HG03469 (cell line): ENCODE results near the gene ABTB2.

Source experiments
- ATAC-seq: cut with Tn5 transposase; IDR thresholded peaks from one replicate; pipeline ENCODE4 v1.9.1; 2021; ENCODE audit warnings: mild to moderate bottlenecking, moderate library complexity, moderate number of reproducible peaks; ENCODE audit not compliant: unreplicated experiment

ABTB2 gene

DNA sequence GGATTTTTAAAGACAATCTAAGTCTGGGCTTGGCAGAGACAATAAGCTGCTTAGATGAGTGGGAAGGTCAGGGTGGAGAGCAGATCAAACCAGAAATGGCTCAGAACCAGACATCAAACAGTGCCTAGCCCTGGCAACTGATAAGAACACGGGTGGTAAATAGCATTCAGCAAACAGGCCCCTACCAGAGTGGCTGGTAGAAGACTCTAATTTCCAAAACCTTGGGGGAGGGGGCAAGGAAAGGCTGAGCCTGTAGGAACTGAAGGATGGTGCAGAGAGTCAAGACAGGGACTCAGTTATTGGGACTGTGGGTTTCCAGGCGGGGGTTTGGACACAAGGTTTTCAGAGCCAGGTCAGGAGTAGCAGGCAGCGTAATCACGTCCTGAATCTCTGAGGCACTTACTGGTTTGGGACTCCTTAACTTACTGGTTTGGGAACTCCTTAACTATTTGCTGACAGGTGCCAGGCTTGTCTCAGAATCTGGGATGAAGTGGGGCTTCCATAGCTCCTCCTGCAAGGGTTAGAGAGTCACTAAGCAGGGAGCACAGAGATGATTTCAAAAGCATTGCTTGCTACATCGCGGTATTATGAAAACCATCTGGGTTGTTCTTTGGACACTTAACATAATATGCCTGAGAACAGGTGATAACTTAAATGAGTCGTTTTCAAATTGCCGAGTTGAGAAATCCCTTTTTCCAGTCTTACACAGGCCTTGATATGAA is 5.7 kb upstream of the ABTB2 start:
- ATAC-seq: no peak

- ATAC-seq: no peak
Observed at GRCh38 chr11:34360046-34360445, 2.2 kb upstream of the ABTB2 start.

DNA sequence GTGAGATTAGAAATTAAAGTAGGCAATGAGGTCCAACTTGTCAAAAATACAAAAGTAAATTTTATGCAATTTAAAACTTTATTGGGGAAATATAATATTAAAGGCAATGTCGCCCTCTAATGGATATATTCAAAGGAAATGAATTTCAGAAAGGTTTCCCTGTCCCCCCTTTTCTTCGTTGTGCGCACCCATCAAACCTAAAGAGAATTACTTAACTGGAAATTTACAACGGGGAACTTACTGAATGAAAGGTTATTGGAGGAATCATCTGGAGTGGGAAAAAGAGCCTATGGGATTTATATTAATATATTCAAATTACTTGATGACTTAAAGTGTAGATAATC is 1.7 kb upstream of the ABTB2 start:
- no peak for ATAC-seq

DNA sequence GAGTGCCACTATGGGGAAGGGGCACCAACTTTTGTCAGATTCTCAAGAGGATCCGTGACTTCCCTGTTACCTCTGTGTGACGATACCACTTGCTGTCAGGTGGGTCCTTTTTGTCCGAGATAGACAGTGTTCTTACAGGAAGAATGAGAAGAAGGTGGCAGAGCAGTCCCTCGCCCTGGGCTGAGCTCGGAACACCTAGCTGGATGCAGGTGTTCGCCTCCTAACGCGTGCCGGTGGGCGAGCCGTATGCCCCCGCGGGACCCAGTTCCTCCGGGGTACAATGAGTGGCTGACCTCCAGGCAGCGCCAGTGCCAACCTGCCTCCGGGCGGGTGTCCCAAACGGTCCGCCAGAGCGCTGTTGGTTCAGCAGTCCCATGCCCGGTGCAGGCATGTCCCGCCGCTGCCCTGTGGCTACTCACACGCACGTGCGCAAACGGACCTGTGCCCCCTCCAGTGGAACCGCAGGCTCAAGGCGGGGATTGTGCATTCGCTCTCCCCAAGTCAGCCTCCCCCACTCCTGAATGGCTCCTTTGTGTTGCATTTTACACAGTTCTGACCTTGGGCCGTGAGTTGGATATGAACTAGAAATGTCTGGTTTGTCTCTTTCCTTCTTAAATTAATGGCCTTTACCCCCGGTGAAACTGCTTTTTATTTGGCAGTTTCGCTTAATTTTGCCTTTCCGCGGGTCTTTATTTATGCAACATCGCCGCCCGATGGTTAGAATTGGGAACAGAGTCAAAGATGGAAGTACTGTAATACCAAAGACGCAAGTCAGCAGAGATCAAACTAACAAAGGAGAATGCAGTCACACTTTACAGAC is 1.1 kb upstream of the ABTB2 start:
- ATAC-seq: no peak

DNA sequence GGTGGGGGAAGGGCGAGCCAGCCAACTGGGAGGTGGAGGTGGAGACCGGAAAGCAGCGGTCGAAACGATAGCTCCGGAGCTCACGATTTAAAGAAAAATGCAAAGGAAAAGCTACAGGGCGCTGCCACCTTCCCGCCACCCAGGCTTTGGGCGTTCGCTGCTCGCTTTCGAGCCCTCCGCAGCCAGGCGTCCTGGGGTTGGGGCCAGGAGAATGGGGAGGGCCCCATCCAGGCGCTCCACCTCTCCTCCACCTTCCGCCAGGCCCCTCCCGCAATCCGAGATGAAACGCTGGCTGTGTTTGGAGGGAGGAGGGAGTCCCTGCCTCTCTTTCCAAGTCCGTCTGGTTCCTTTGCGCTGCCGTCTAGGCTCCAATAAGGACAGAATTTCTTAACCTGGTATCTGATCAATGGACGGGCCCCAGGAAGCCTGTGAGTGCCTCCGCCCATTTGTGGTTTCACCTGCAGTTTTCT is 483 bp upstream of the ABTB2 start:
- ATAC-seq: no peak

DNA sequence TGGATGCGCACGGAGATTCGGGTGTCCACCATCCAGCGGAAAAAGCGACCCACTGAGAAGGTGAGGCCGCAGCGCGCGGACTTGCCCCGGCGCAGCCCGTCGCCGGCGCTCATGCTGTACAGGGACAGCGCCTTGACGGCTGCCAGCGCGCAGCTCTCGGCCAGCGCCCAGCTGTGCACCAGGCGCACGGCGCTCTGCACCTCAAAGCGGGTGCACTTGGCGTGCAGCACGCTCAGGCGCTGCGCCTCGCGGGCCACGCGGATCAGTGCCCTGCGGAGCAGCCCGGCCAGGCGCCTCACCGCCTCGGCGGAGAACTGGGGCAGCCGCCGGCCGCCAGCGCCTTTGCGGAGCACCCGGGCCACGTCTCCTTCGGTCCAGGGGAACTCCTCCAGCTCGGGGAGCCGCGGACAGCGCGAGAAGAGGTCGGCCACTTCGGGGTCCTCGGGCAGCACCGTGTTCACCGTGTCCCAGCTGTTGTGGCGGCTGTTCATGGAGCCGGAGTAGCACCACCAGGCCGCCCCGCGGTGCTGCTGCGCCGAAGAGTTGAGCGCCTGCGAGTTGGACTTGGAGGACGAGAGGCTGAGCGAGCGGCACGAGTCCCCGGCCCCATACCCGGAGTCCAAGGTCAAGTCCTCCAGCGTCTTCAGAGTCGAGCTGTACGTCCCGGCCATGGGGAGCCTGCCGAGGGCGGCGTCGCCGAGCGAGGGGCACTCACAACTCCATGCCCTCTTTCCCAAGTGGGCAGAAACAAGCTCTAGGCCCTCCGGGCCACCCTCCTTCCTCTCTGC is 703 bp downstream of the ABTB2 start:
- no peak for ATAC-seq

- ATAC-seq: no peak
Observed at GRCh38 chr11:34356576-34356912, 1.3 kb downstream of the ABTB2 start.

DNA sequence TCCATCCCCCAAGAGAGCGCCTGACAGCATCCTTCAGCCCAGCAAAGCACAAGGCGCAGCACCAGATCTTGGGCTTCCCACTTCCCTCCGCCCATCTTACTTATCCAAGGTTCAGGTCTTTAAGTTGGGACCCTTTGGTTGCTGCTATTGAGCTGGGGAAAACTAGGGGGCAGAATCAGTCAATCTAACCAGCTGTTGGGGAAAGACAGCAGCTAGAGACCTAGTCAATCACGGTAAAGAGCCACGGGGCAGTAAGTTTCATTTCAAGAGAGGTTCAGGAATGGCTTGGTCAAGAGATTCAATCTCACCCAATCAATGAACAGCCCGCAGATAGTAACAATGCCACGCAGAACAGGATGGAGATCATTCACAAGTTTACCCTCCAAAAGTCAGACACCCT is 1.7 kb downstream of the ABTB2 start:
- no peak for ATAC-seq

- ATAC-seq: no peak
Observed at GRCh38 chr11:34355726-34356125, 2.1 kb downstream of the ABTB2 start.

GRCh38 chr11:34354782-34355181 is 3.0 kb downstream of the ABTB2 start:
- ATAC-seq: no peak

- ATAC-seq: no peak
Observed at GRCh38 chr11:34353881-34354280, 3.9 kb downstream of the ABTB2 start.

- ATAC-seq: no peak
Observed at GRCh38 chr11:34351687-34352469, 5.9 kb downstream of the ABTB2 start.

DNA sequence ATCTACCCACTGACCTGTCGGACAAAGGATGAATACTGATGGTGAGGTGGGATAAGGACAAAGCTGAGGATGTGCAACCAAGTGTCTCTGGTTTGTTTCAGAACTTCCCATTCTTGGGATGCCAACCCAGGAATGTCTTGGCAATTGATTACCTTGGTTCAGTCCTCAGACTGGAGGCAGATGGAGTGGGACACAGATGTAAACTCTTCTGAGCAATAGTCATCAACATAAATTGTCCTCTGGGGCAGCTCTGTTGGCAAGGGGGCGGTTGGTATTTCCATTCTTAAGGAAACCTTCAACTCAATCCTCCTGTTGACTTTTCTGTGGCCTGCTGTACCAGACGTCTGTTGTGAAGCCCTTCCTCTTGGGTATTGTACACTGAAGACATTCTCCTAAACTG is 6.8 kb downstream of the ABTB2 start:
- ATAC-seq: no peak

- ATAC-seq: no peak
Observed at GRCh38 chr11:34349882-34350281, 7.9 kb downstream of the ABTB2 start.

DNA sequence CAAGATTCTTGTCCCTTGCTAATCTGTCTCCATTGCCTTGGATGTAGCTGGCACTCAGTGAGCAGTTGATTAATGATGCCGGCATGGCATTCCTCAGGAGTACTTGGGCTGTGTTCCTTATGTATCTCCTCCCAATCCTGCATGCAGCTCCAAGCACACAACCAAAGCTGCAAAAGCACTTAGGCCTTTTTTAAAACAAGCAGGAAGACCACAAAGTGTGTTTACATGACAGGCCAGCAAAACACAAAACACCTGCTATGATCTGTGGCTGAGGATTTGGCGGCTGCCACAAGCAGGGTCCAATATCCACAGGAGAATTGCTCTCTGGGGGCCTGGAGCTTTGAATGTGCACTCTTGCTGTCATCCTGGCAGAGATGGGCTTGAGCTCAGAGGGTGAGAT is 8.9 kb downstream of the ABTB2 start:
- no peak for ATAC-seq

DNA sequence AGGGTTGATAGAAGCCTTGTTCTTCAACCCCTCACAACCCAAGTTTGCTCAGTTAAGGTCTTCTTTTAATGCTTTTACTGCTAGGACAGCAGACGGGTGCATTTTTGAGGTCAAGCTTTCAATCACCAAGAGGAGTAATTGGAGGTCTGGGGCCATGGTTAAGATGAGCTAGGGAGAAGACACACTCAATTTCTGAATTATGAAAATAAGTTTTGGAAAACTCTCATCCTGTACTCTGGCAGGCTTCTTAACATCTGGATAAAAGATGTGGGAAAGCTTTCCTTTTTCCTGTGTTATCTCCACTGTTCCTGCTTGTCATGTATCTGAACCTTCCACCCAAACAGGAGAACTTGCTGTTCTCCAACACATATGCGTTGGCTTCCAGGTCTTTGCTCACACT is 9.7 kb downstream of the ABTB2 start:
- ATAC-seq: no peak

DNA sequence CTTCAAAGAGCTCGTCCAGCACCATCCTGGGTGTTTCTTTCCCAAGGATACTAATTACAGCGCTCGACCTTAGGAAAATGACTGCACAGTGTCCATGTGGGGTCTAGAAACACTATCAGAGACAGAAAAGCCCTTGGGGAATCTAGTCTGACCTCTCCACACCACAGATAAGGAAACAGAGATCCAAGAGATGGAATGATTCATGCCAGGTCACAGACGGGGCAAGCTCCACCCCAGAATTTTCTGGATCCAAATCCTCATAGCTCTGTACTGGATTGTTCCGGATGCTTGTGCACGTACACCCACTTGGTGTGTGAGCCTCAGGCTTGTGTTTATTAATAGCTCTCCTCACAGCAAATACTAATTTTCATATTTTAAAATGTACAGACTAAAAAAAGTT is 11.3 kb downstream of the ABTB2 start:
- ATAC-seq: no peak

DNA sequence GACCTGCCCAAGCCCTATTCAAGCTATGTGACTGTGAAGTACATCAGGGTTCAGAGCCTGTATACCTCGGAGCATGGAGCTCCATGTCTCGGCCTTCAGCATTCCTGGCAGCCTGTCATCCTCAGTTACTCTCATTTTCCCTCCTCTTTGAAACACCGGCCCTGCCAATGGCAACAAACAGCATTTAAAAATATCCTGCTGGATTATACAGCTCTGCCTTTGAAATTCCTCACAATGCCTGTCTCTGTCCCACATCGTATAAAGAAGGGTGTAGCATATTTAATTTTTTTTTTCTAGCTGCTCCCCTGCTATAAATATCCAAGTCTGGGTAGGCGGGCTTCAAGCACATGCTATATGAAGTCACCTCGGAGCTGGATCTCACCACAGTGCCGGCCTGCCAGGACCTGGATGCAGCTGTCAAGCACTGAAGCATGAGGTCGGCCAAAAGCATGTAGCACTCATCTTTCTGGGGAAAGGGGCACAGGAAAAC is 11.8 kb downstream of the ABTB2 start:
- ATAC-seq: no peak

- ATAC-seq: no peak
Observed at GRCh38 chr11:34345540-34345876, 12.3 kb downstream of the ABTB2 start.

DNA sequence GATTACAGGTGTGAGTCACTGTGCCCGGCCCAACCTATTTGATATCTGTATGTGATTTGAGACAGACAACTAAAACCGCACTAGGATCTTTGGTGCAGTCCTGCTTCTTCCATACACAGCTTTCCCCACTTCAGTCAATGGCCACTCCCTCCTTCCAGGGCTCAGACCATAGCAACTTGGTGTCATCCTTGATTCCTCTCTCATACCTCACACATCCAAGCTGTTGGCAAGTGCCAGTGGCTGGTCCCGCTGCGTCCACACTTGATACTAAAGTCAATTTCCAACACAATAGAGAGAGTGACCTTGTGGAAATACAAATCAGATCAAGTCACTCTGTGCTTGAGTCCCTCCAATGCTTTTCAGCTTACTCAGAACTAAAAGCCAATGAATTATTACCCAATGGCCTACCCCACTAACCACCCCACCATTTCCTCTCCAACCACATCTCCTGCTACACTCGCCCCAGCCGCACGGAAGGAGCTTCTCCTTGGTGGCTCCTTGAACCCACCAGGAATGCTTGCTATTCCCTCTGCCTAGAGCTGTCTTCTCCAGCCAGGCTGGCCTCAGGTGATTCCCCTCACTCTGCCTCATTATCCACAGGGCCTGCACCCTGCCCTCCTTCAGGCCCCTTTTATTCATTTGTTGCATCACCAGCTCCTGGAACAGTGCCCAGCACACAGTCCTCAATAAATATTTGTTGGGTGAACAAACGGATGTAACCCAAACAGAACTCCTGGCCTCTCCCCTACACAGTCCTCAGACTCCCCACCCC is 12.9 kb downstream of the ABTB2 start:
- no peak for ATAC-seq
